ENCODE measurements around the gene RBPJ. TPM values are rescaled to one million over a fixed set of nuclear protein-coding genes. Genes with fewer than 3 reads are reported as not detected.

The RBPJ gene
- total and polyA plus RNA-seq, 2 of the 8 experiments (the other 6 are each of a cell fraction or from before 2014, with no cell fraction given): 65.5 to 217 TPM

- no peak overlapping the region for H4K8ac ChIP-seq (ENCODE audit: extremely low read depth, insufficient read depth, low read length)
- no peaks in the 10 kb centered on the region for H3K79me2 ChIP-seq (ENCODE audit: control insufficient read depth in 1 of 2, insufficient read depth in 2 of 2, low read length in 2 of 2)
- no peaks in the 10 kb centered on the region for H3K36me3 ChIP-seq (ENCODE audit: control insufficient read depth in 2 of 4, insufficient read depth in 4 of 4, low read length in 3 of 4)
- peak overlapping the region; percentile 53; the same call in 1 of the 2 replicates for H3K27ac ChIP-seq (ENCODE audit: low read depth, low read length)
- H3K9me3 ChIP-seq (ENCODE audit: insufficient read depth in 2 of 2, low read depth in 1 of 2, low read length in 1 of 2): no peaks in the 10 kb centered on the region
- no peak overlapping the region for H3K4ac ChIP-seq (replicated peaks; ENCODE audit: insufficient read length, low read depth, low read length)
- peak overlapping the region; percentile 60; the same call in 1 of the 2 replicates for H2AFZ ChIP-seq (ENCODE audit: low read length)
- H4K91ac ChIP-seq (replicated peaks; ENCODE audit: insufficient read length, low read length): peak overlapping the region; percentile 27
- no peak overlapping the region; the same call in 1 of the 2 replicates for H2BK20ac ChIP-seq (ENCODE audit: low read length)
- peak overlapping the region in 2 of 4 experiments; percentile 6 to 34; a peak in 3 of 8 replicates for H3K4me3 ChIP-seq (ENCODE audit: extremely low read depth in 1 of 4, insufficient read depth in 2 of 4, low read depth in 3 of 4, low read length in 4 of 4)
- peak overlapping the region; percentile 43 to 54 for H3K4me2 ChIP-seq (ENCODE audit: insufficient read depth in 1 of 2, low read depth in 2 of 2, low read length in 2 of 2)
- peak overlapping the region; percentile 96 for H4K5ac ChIP-seq (ENCODE audit: insufficient read length, low read depth, low read length)
- no peak overlapping the region for H3K18ac ChIP-seq (ENCODE audit: extremely low read depth, low read length)
- H2BK5ac ChIP-seq (ENCODE audit: low read depth, low read length): peak overlapping the region; percentile 57; the same call in 1 of the 2 replicates
- no peak overlapping the region for H2AK5ac ChIP-seq (ENCODE audit: low read depth, low read length)
- DNase-seq (ENCODE audit: low read depth in 1 of 2, low spot score in 2 of 2): no peak
- no peak overlapping the region for H2BK15ac ChIP-seq (ENCODE audit: low read length)
- peak overlapping the region; percentile 3; the same call in 1 of the 2 replicates for H2BK12ac ChIP-seq (ENCODE audit: low read depth, low read length)
- H3K23ac ChIP-seq (ENCODE audit: insufficient read length): no peak overlapping the region
- WGBS, 2 experiments (ENCODE audit: extremely low coverage in 1 of 2, insufficient coverage in 1 of 2, insufficient read length in 1 of 2, insufficient replicate concordance in 2 of 2, low coverage in 1 of 2, low lambda C conversion rate in 2 of 2, missing lambda C conversion rate in 1 of 2): 7% methylated on average over 5 of the region's 5 CpGs; no CpG with 5 or more reads in 1 of the 2 experiments
- H2BK120ac ChIP-seq (replicated peaks; ENCODE audit: low read depth, low read length): no peak overlapping the region
- CTCF ChIA-PET (ENCODE audit: partially characterized antibody): no interaction called here
- H3K23me2 ChIP-seq (ENCODE audit: low read depth, low read length): no peaks in the 10 kb centered on the region
- no peak overlapping the region for H3K14ac ChIP-seq (ENCODE audit: insufficient read length)
- H3K56ac ChIP-seq (replicated peaks; ENCODE audit: insufficient read length, low read depth, low read length): no peak overlapping the region
- FAIRE-seq: peak; percentile 75
- H3K9ac ChIP-seq (replicated peaks in 1 of 4; ENCODE audit: extremely low read depth in 1 of 4, low read depth in 3 of 4, low read length in 3 of 4): no peak overlapping the region
- H3K27me3 ChIP-seq (replicated peaks in 1 of 4; ENCODE audit: control insufficient read depth in 3 of 4, extremely low read depth in 1 of 4, insufficient read depth in 3 of 4, low read length in 3 of 4): no peaks in the 10 kb centered on the region
- H3K4me1 ChIP-seq (replicated peaks in 1 of 4; ENCODE audit: control insufficient read depth in 3 of 4, insufficient read depth in 4 of 4, low read length in 3 of 4): peaks cover 0 to 20% (median 10%) of the 10 kb centered on the region in 4 experiments; a peak in 5 of 7 replicates
- H4K20me1 ChIP-seq (replicated peaks in 1 of 2; ENCODE audit: control insufficient read depth in 1 of 2, insufficient read depth in 2 of 2, low read length in 2 of 2): no peaks in the 10 kb centered on the region
- POLR2A ChIA-PET (ENCODE audit: partially characterized antibody): interaction anchor here (0.6 to 2.5 kb wide), 4 partner anchors 12 to 31 kb away, joined by 3 to 13 read pairs (median 5); partner anchors contain the start of gene RBPJ
- no peaks in the 10 kb centered on the region for H3K79me1 ChIP-seq (ENCODE audit: low read depth, low read length)
Measured at GRCh38 chr4:26298198-26298947, 22.4 kb upstream of the RBPJ start.

All from H1 (cell line).